Brain pericyte (primary cell): ENCODE data around the gene PLRG1.
A peak's percentile ranks its signal among the peaks of the same experiment; 100 is the strongest.

Experiments
- DNase-seq: peaks from one replicate; pipeline ENCODE4 v3.0.0-alpha.2; 2012; ENCODE audit warnings: low read depth, low spot score

Gene PLRG1

GRCh38 chr4:154574311-154574710, 24.1 kb upstream of the PLRG1 start:
- no peak for DNase-seq

- DNase-seq: no peak
Observed at GRCh38 chr4:154573190-154573870, 23.1 kb upstream of the PLRG1 start.

GRCh38 chr4:154569584-154569983, 19.4 kb upstream of the PLRG1 start:
- DNase-seq: no peak

DNA sequence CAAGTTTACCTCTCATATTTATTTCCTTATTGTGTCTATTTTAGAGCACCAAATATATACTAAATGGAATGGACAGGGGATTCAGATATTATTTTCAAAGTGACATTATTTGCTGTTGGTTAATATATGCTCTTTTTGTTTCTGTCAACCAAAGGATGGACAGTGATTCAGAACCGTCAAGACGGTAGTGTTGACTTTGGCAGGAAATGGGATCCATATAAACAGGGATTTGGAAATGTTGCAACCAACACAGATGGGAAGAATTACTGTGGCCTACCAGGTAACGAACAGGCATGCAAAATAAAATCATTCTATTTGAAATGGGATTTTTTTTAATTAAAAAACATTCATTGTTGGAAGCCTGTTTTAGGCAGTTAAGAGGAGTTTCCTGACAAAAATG, 18.8 kb upstream of the PLRG1 start:
- no peak for DNase-seq

- no peak for DNase-seq
Observed at GRCh38 chr4:154566639-154567204, 16.5 kb upstream of the PLRG1 start.

DNA sequence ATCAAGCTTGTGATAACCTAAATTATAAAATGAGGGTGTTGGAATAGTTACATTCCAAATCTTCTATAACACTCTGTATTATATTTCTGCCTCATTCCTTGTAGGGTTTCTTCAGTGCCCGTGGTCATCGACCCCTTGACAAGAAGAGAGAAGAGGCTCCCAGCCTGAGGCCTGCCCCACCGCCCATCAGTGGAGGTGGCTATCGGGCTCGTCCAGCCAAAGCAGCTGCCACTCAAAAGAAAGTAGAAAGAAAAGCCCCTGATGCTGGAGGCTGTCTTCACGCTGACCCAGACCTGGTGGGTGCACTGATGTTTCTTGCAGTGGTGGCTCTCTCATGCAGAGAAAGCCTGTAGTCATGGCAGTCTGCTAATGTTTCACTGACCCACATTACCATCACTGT, 15.5 kb upstream of the PLRG1 start:
- no peak for DNase-seq

- no peak for DNase-seq
Observed at GRCh38 chr4:154564311-154564710, 14.1 kb upstream of the PLRG1 start.

DNA sequence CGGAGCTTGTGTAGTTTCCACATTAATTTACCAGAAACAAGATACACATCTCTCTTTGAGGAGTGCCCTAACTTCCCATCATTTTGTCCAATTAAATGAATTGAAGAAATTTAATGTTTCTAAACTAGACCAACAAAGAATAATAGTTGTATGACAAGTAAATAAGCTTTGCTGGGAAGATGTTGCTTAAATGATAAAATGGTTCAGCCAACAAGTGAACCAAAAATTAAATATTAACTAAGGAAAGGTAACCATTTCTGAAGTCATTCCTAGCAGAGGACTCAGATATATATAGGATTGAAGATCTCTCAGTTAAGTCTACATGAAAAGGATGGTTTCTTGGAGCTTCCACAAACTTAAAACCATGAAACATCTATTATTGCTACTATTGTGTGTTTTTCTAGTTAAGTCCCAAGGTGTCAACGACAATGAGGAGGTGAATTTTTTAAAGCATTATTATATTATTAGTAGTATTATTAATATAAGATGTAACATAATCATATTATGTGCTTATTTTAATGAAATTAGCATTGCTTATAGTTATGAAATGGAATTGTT, 12.6 kb upstream of the PLRG1 start, which contains the start of gene FGB:
FGB (plus strand) TSS at position 315 of the 558 bp plus-strand sequence; CDS start at position 323, 8 bp downstream.
- DNase-seq: no peak

DNA sequence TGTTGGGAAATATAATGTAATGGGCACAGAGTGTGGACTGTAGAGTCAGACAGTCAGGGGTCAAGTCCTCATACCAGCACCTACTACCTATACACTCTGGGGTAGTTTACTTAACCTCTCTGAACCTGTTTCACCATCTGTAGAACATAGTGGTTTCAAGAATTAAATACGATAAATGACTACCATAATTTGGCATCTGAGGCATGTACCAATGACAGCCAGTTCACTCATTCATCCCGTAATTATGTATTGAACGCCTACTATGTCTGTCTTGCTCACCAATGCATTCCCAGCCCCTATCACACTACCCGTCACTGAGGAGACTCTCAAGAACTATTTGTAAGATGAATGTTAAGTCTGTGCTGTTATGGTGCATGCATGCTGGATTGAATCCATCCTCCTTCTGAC, 10.6 kb upstream of the PLRG1 start:
- no peak for DNase-seq

DNA sequence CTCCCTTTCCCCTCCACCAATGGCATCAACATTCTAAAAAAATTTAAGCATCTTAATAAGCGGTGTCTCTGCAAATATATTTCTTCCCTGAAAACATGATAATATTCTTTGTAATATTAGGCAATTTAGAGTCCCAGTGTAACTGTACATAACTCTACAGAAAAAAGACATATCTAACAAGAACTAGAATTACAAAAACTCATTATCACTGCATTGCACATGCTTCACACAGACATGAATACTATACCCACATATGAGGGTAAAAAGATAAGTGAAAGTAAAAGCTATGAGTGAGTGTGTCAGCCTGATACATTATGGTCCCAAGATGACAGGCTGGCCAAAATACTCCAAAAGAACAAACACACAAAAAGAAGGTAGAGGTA, 10.2 kb upstream of the PLRG1 start:
- DNase-seq: no peak

DNA sequence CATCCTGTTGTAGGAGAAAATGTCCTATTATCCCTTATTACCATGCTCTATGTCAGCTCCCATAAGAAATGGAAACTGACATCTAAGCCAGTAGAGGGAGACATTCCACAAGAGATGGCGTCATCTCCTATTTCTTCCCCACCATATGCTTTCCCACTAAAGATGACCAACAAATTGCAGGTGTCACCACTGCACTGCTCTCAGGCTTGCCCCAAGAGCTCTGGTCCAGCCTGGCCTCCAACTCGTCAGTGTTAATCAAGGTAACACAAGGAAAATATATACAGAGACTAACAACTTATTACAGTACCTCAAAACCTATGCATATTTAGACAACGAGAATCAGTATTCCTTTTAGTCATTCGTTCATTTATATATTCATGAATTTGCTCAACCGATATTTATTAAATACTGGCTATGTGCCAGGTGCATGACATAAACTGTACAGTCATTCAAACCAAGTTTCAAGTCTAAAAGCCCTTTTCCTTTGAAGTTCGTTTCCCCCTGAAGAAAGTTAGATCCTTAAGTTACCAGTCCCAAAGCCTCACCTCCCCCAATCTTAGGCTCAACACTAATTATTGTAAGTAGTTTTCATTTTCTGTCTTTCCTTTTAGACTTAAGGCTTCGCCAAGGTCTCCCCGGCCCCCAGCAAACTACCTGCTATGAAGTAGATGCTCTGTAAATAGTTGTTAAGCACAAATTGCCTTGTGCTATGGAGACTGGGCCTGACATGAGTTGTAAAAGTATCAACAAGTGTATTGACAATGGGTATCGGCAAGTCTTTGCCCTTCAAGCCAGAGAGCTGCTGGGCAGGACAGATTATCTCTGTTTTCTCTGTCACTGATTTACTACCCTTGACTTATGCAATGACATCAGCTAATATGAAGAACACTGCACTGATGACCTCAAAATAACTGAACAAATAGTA, 9.6 kb upstream of the PLRG1 start:
- peak; percentile 11 for DNase-seq

GRCh38 chr4:154559141-154559493, 8.9 kb upstream of the PLRG1 start:
- DNase-seq: no peak

GRCh38 chr4:154551872-154552686, 1.9 kb upstream of the PLRG1 start:
- DNase-seq: peak; percentile 21

DNA sequence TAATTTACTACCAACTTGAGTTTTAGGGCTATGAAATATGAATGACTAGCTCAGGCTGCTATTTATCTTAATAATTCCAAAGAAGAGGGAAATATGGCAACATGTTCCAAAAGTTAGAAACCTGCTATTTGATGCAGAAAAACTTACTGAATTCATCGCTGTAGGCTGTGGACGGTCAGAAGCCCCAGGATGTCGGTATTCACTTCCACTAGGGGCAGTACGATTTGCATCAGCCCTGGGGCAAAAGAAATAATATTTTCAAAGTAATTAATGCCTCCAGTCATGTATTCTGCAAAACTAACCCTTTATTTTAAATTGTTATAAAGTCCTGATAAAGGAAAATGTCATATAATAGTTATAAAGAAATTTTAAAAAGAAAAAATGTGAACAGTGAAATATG, 4.5 kb downstream of the PLRG1 start:
- no peak for DNase-seq

DNA sequence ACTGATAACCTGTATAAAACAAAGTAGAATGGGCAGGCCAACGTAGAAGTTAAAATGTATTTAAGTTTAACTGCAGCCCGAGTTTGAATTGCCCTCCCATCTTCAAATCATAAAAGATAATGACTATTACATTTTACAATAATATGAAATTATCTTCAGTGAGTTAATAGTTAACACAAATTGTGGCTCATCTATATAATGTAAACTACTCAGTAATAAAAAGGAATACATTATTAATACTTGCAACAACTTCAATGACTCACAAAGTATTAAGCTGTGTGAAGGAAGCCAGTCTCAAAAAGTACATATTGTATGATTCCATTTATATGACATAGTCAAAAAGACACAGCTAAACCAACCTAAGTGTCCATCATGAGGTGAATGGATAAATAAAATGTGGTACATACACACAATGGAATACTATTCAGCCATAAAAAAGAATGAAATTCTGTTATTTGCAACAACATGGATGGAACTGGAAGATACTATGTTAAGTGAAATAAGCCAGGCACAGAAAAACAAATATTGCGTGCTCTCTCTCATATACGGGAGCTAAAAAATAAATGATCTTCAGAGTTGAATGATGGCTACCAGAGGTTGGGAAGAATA, 7.8 kb downstream of the PLRG1 start:
- no peak for DNase-seq

- no peak for DNase-seq
Observed at GRCh38 chr4:154534296-154534695, 15.9 kb downstream of the PLRG1 start.

GRCh38 chr4:154529728-154530519, 20.3 kb downstream of the PLRG1 start:
- DNase-seq: no peak

DNA sequence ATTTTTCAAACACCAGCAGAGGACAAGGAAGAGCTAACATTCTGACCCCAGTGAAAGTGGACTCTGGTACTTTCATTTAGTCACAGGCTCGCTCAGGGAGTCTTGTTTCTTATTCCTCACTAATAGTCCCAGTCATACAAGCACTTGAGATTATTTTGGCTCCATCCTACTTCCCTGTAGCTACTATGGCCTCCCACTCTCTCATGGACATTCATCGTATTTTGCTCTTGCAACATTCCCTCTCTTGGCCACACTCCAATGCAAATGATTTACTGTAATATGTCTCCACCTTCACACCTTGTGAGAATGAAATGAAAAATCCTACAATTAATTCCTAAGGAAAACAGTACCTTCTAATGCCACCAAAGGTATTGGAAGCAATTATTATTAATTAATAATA, 21.3 kb downstream of the PLRG1 start:
- DNase-seq: no peak

DNA sequence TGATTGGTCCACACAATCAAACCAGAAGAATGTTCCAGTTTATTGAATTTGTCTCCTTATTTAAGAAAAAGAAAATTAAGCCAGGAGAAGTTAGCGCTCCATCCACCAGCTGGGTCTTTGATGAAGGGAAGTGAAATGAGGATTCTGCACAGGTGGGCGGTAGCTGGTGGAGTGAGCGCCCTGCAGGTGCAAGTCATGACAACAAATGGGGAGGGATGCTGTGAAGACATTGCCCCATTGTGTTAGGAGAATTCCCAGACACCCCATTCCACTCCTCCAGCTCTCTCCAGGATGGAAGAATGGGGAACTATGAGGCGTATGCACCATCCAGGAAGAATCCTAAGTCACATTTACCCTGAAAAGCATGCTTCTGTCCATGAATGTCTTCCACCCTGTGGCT, 22.9 kb downstream of the PLRG1 start:
- no peak for DNase-seq

GRCh38 chr4:154526151-154526550, 24.0 kb downstream of the PLRG1 start:
- no peak for DNase-seq
